ENCODE data around the gene PI4K2B.
"Not testable (repeated sequence)": the region's sequence is repeated elsewhere in the genome, so short reads cannot be mapped to it uniquely, and the experiment has no call there.

The PI4K2B gene

DNA sequence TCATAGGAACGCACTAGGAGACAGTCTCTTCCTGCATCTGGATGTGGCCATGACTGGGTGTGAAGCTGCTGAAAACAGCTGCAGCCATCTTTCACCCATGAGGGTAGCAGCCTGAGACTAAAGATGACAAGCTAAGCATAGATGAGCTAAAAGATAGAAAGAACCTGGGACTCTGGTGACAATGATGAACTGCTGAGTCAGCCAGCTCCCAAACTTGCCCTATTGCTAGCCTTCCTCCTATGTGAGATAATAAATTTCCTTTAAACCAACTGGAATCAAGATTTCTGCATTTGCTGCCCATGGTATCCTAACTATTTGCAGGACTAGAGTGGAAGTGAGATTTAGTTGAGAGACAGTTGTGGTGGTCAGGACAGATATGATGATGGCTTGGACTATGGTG, 21.0 kb upstream of the PI4K2B start (continued):
- no peak for TF ChIP-seq ZNF48 (tag by site-specific recombination; IDR thresholded peaks at IDR 0.05)
- TF ChIP-seq ZBTB17 (tag by site-specific recombination; IDR thresholded peaks at IDR 0.05) = no peak
- no peak for TF ChIP-seq ZNF223 (tag by site-specific recombination; IDR thresholded peaks at IDR 0.05)
- no peak for TF ChIP-seq ZNF132 (tag by site-specific recombination; IDR thresholded peaks at IDR 0.05; ENCODE audit: borderline replicate concordance)
- no peak for TF ChIP-seq ZBTB44 (tag by site-specific recombination; IDR thresholded peaks at IDR 0.05)
- TF ChIP-seq ZNF175 (tag by site-specific recombination; IDR thresholded peaks at IDR 0.05) = no peak
- no peak for TF ChIP-seq YY2 (tag by site-specific recombination; IDR thresholded peaks at IDR 0.05)
- TF ChIP-seq TSHZ1 (tag by site-specific recombination; IDR thresholded peaks at IDR 0.05; ENCODE audit: borderline replicate concordance) = no peak

GRCh38 chr4:25213347-25213979, 20.4 kb upstream of the PI4K2B start:
- TF ChIP-seq ZNF654 (tag by site-specific recombination; IDR thresholded peaks at IDR 0.05; ENCODE audit: low read depth) (no peak), ZBTB48 (tag by site-specific recombination; IDR thresholded peaks at IDR 0.05) (no peak), GLI2 (tag by site-specific recombination; IDR thresholded peaks at IDR 0.05; ENCODE audit: borderline replicate concordance, low read depth) (no peak), ZNF585B (tag by site-specific recombination; IDR thresholded peaks at IDR 0.05) (no peak), ZNF121 (tag by site-specific recombination; IDR thresholded peaks at IDR 0.05) (no peak), ZNF544 (tag by site-specific recombination; IDR thresholded peaks at IDR 0.05) (no peak), ZNF18 (tag by site-specific recombination; IDR thresholded peaks at IDR 0.05) (no peak), ZNF214 (tag by site-specific recombination; IDR thresholded peaks at IDR 0.05; ENCODE audit: borderline replicate concordance) (no peak), WT1 (tag by site-specific recombination; IDR thresholded peaks at IDR 0.05) (no peak), ZNF701 (tag by site-specific recombination; IDR thresholded peaks at IDR 0.05) (no peak), ZNF768 (tag by site-specific recombination; IDR thresholded peaks at IDR 0.05) (no peak)
- TF ChIP-seq, protein P1, sequence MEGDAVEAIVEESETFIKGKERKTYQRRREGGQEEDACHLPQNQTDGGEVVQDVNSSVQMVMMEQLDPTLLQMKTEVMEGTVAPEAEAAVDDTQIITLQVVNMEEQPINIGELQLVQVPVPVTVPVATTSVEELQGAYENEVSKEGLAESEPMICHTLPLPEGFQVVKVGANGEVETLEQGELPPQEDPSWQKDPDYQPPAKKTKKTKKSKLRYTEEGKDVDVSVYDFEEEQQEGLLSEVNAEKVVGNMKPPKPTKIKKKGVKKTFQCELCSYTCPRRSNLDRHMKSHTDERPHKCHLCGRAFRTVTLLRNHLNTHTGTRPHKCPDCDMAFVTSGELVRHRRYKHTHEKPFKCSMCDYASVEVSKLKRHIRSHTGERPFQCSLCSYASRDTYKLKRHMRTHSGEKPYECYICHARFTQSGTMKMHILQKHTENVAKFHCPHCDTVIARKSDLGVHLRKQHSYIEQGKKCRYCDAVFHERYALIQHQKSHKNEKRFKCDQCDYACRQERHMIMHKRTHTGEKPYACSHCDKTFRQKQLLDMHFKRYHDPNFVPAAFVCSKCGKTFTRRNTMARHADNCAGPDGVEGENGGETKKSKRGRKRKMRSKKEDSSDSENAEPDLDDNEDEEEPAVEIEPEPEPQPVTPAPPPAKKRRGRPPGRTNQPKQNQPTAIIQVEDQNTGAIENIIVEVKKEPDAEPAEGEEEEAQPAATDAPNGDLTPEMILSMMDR (tag by site-specific recombination; IDR thresholded peaks at IDR 0.05) = no peak
- TF ChIP-seq, protein P2, sequence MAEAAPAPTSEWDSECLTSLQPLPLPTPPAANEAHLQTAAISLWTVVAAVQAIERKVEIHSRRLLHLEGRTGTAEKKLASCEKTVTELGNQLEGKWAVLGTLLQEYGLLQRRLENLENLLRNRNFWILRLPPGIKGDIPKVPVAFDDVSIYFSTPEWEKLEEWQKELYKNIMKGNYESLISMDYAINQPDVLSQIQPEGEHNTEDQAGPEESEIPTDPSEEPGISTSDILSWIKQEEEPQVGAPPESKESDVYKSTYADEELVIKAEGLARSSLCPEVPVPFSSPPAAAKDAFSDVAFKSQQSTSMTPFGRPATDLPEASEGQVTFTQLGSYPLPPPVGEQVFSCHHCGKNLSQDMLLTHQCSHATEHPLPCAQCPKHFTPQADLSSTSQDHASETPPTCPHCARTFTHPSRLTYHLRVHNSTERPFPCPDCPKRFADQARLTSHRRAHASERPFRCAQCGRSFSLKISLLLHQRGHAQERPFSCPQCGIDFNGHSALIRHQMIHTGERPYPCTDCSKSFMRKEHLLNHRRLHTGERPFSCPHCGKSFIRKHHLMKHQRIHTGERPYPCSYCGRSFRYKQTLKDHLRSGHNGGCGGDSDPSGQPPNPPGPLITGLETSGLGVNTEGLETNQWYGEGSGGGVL (tag by site-specific recombination; IDR thresholded peaks at IDR 0.05) = no peak
- Histone ChIP-seq H3K4me3 (ENCODE audit: low read depth, low read length) (no peak overlapping the region), H3K9me3 (ENCODE audit: control insufficient read depth, insufficient read depth, low read depth, low read length) (no peaks in the 10 kb centered on the region), H3K27ac (ENCODE audit: extremely low read depth, low read depth, low read length) (no peak overlapping the region), H3K36me3 (ENCODE audit: control insufficient read depth in 2 of 2, insufficient read depth in 1 of 2, low read length in 2 of 2) (no peaks in the 10 kb centered on the region), H3K4me1 (ENCODE audit: control insufficient read depth, insufficient read depth, low read length) (no peaks in the 10 kb centered on the region)
- CTCF ChIA-PET = interaction anchor here (1.4 kb wide), 1 partner anchor 69 kb away, joined by 3 read pairs; no protein-coding TSS in a partner anchor
- POLR2A ChIA-PET = no interaction called here

- CTCF ChIA-PET = interaction anchor here (0.7 kb wide), 1 partner anchor 1415 kb away, joined by 3 read pairs; no protein-coding TSS in a partner anchor
- H3K4me1 ChIP-seq (ENCODE audit: control insufficient read depth, insufficient read depth, low read length); H3K9me3 ChIP-seq (ENCODE audit: control insufficient read depth, insufficient read depth, low read depth, low read length); H3K27ac ChIP-seq (ENCODE audit: extremely low read depth, low read depth, low read length); H3K4me3 ChIP-seq (ENCODE audit: low read depth, low read length); H3K36me3 ChIP-seq (ENCODE audit: control insufficient read depth in 2 of 2, insufficient read depth in 1 of 2, low read length in 2 of 2); POLR2A ChIA-PET: not testable (repeated sequence)
Measured at GRCh38 chr4:25214750-25215149, 19.1 kb upstream of the PI4K2B start.

Measured in HEK293 (cell line).